ENCODE data around the gene PIGQ.

The PIGQ gene

DNA sequence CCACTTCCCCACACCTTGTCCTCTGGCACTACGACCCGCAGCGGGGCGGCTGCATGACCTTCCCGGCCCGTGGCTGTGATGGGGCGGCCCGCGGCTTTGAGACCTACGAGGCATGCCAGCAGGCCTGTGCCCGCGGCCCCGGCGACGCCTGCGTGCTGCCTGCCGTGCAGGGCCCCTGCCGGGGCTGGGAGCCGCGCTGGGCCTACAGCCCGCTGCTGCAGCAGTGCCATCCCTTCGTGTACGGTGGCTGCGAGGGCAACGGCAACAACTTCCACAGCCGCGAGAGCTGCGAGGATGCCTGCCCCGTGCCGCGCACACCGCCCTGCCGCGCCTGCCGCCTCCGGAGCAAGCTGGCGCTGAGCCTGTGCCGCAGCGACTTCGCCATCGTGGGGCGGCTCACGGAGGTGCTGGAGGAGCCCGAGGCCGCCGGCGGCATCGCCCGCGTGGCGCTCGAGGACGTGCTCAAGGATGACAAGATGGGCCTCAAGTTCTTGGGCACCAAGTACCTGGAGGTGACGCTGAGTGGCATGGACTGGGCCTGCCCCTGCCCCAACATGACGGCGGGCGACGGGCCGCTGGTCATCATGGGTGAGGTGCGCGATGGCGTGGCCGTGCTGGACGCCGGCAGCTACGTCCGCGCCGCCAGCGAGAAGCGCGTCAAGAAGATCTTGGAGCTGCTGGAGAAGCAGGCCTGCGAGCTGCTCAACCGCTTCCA is 63.7 kb downstream of the PIGQ start:
- H3K27ac ChIP-seq = no peak overlapping the region
- TF ChIP-seq, protein P1, sequence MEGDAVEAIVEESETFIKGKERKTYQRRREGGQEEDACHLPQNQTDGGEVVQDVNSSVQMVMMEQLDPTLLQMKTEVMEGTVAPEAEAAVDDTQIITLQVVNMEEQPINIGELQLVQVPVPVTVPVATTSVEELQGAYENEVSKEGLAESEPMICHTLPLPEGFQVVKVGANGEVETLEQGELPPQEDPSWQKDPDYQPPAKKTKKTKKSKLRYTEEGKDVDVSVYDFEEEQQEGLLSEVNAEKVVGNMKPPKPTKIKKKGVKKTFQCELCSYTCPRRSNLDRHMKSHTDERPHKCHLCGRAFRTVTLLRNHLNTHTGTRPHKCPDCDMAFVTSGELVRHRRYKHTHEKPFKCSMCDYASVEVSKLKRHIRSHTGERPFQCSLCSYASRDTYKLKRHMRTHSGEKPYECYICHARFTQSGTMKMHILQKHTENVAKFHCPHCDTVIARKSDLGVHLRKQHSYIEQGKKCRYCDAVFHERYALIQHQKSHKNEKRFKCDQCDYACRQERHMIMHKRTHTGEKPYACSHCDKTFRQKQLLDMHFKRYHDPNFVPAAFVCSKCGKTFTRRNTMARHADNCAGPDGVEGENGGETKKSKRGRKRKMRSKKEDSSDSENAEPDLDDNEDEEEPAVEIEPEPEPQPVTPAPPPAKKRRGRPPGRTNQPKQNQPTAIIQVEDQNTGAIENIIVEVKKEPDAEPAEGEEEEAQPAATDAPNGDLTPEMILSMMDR (conservative IDR thresholded peaks at IDR 0.05) = no peak

All from VCaP (cell line).